Astrocyte (in vitro differentiated cells and primary cell): ENCODE results near the gene PRSS1. TPM values are rescaled to one million over a fixed set of nuclear protein-coding genes. Genes with fewer than 3 reads are reported as not detected.

Experiments
- DNase-seq: peaks from one replicate; pipeline ENCODE4 v3.0.0-alpha.2; 2010; ENCODE audit warnings: low read depth
- FAIRE-seq: peaks from 2 replicates; lab custom pipeline; 2011; peaks lifted over from hg19 to GRCh38; lab: Jason Lieb, UNC
- H2AFZ ChIP-seq: 2 replicates; pipeline ENCODE4 v1.6.0; 2012; ENCODE audit warnings: low read depth, low read length, inconsistent platforms
- H3K27ac ChIP-seq: 2 replicates; pipeline ENCODE4 v1.5.1; 2011; ENCODE audit warnings: low read depth, low read length, inconsistent platforms
- H3K27me3 ChIP-seq: 2 replicates; pipeline ENCODE4 v1.6.0; 2011; ENCODE audit warnings: low read length, inconsistent platforms; ENCODE audit not compliant: insufficient read depth
- H3K36me3 ChIP-seq: 2 replicates; pipeline ENCODE4 v1.5.1; 2011; ENCODE audit warnings: low read length, inconsistent platforms; ENCODE audit not compliant: insufficient read depth
- H3K4me1 ChIP-seq: 2 replicates; pipeline ENCODE4 v1.5.1; 2011; ENCODE audit warnings: low read length, inconsistent platforms; ENCODE audit not compliant: insufficient read depth
- H3K4me2 ChIP-seq: 2 replicates; pipeline ENCODE4 v1.6.0; 2012; ENCODE audit warnings: low read length, inconsistent platforms
- H3K4me3 ChIP-seq: 2 replicates; pipeline ENCODE4 v1.5.1; 2011; ENCODE audit warnings: low read depth, mild to moderate bottlenecking, low read length, inconsistent platforms; ENCODE audit not compliant: insufficient read depth
- H3K79me2 ChIP-seq: 2 replicates; pipeline ENCODE4 v1.6.0; 2012; ENCODE audit warnings: mild to moderate bottlenecking, low read length, inconsistent platforms; ENCODE audit not compliant: insufficient read depth
- H3K9ac ChIP-seq: 2 replicates; pipeline ENCODE4 v1.6.0; 2012; ENCODE audit warnings: mild to moderate bottlenecking, low read length, inconsistent platforms
- H3K9me3 ChIP-seq: 2 replicates; pipeline ENCODE4 v1.5.1; 2012; ENCODE audit warnings: low read depth, mild to moderate bottlenecking, low read length, inconsistent platforms; ENCODE audit not compliant: insufficient read depth
- H4K20me1 ChIP-seq: 2 replicates; pipeline ENCODE4 v1.6.0; 2012; ENCODE audit warnings: low read length, inconsistent platforms; ENCODE audit not compliant: insufficient read depth
- H3K27ac Mint-ChIP-seq: one replicate; pipeline ENCODE4 v1.8.0; 2021; ENCODE audit warnings: mild to moderate bottlenecking, mixed read lengths; ENCODE audit not compliant: unreplicated experiment
- H3K27me3 Mint-ChIP-seq: one replicate; pipeline ENCODE4 v1.8.0; 2021; ENCODE audit warnings: low read depth, mixed read lengths; ENCODE audit not compliant: unreplicated experiment
- H3K36me3 Mint-ChIP-seq: one replicate; pipeline ENCODE4 v1.8.0; 2021; ENCODE audit warnings: low read depth, mixed read lengths; ENCODE audit not compliant: unreplicated experiment
- H3K4me1 Mint-ChIP-seq: one replicate; pipeline ENCODE4 v1.8.0; 2021; ENCODE audit warnings: low read depth, mixed read lengths; ENCODE audit not compliant: unreplicated experiment
- H3K4me3 Mint-ChIP-seq: one replicate; pipeline ENCODE4 v1.8.0; 2021; ENCODE audit warnings: mild to moderate bottlenecking, moderate library complexity, mixed read lengths; ENCODE audit not compliant: unreplicated experiment
- H3K9me3 Mint-ChIP-seq: one replicate; pipeline ENCODE4 v1.8.0; 2021; ENCODE audit warnings: mild to moderate bottlenecking, mixed read lengths; ENCODE audit not compliant: unreplicated experiment
- CTCF ChIP-seq: IDR thresholded peaks from 2 replicates; pipeline ENCODE4 v1.5.1; 2011; ENCODE audit warnings: low read depth, mild to moderate bottlenecking, inconsistent platforms, low read length, moderate library complexity; ENCODE audit not compliant: insufficient read depth
- EZH2 ChIP-seq: IDR thresholded peaks from 2 replicates; pipeline ENCODE4 v1.6.1; 2012; ENCODE audit warnings: mild to moderate bottlenecking, low read length, inconsistent platforms; ENCODE audit not compliant: insufficient read depth
- total RNA-seq: library from RNA; stranded (reverse); gene quantifications from 2 replicates; pipeline ENCODE4 v1.2.1, GENCODE V29; 2021

The PRSS1 gene
- total RNA-seq, 1 donor from 2014 or later = not detected

- H3K27ac ChIP-seq = no peak overlapping the region
- Mint-ChIP-seq H3K27me3 (peaks cover 27% of the 10 kb centered on the region), H3K9me3 (peaks cover 5% of the 10 kb centered on the region), H3K4me1 (peaks cover 42% of the 10 kb centered on the region), H3K36me3 (no peaks in the 10 kb centered on the region), H3K27ac (no peak overlapping the region), H3K4me3 (no peak overlapping the region)
- H3K9me3 ChIP-seq = no peaks in the 10 kb centered on the region
- no peak overlapping the region for H3K9ac ChIP-seq
- H3K4me2 ChIP-seq = no peak overlapping the region
- H2AFZ ChIP-seq = no peak overlapping the region
- H3K4me1 ChIP-seq = peaks cover 11% of the 10 kb centered on the region
- H3K36me3 ChIP-seq = no peaks in the 10 kb centered on the region
- FAIRE-seq (no peak), DNase-seq (no peak)
- H3K4me3 ChIP-seq = no peak overlapping the region
- H4K20me1 ChIP-seq = no peaks in the 10 kb centered on the region
- peaks cover 3% of the 10 kb centered on the region for H3K27me3 ChIP-seq
- H3K79me2 ChIP-seq = peaks cover 20% of the 10 kb centered on the region
- TF ChIP-seq CTCF (no peak), EZH2 (no peak)
These were observed 43.3 kb downstream of the PRSS1 start for GRCh38 chr7:142792593-142792992.

- peaks cover 28% of the 10 kb centered on the region for H3K27me3 Mint-ChIP-seq
- TF ChIP-seq EZH2 (no peak), CTCF (no peak)
- Histone ChIP-seq H3K4me1 (peaks cover 11% of the 10 kb centered on the region), H3K9me3 (no peaks in the 10 kb centered on the region), H3K36me3 (no peaks in the 10 kb centered on the region), H3K4me2 (no peak overlapping the region), H3K79me2 (peaks cover 26% of the 10 kb centered on the region), H3K9ac (no peak overlapping the region), H3K4me3 (no peak overlapping the region), H3K27me3 (peaks cover 3% of the 10 kb centered on the region), H2AFZ (no peak overlapping the region), H3K27ac (no peak overlapping the region), H4K20me1 (no peaks in the 10 kb centered on the region)
- H3K9me3 Mint-ChIP-seq = peaks cover 5% of the 10 kb centered on the region
- no peaks in the 10 kb centered on the region for H3K36me3 Mint-ChIP-seq
- H3K4me1 Mint-ChIP-seq = peaks cover 47% of the 10 kb centered on the region
- DNase-seq (peak; percentile 64), FAIRE-seq (no peak)
- no peak overlapping the region for H3K4me3 Mint-ChIP-seq
- H3K27ac Mint-ChIP-seq = peak overlapping the region; percentile 70
These were observed 43.9 kb downstream of the PRSS1 start for GRCh38 chr7:142793156-142793555.

GRCh38 chr7:142795339-142795863 is 46.1 kb downstream of the PRSS1 start:
- TF ChIP-seq CTCF = no peak
- Histone ChIP-seq H3K4me3 (no peak overlapping the region), H3K27me3 (peaks cover 3% of the 10 kb centered on the region), H3K4me2 (peak overlapping the region; percentile 96), H3K79me2 (peaks cover 48% of the 10 kb centered on the region), H2AFZ (no peak overlapping the region), H4K20me1 (no peaks in the 10 kb centered on the region), H3K9ac (peak overlapping the region; percentile 89), H3K9me3 (no peaks in the 10 kb centered on the region), H3K27ac (peak overlapping the region; percentile 82), H3K4me1 (peaks cover 32% of the 10 kb centered on the region), H3K36me3 (no peaks in the 10 kb centered on the region)
- Mint-ChIP-seq H3K27ac (no peak overlapping the region), H3K9me3 (no peaks in the 10 kb centered on the region), H3K36me3 (no peaks in the 10 kb centered on the region), H3K4me3 (peak overlapping the region; percentile 92), H3K27me3 (peaks cover 20% of the 10 kb centered on the region), H3K4me1 (peaks cover 64% of the 10 kb centered on the region)
- FAIRE-seq (no peak), DNase-seq (no peak)
